Activated T-helper 9 cell treated with anti-CD3 and anti-CD28 coated beads, Interleukin-2, amount 50 U/mL, for 16 hours (primary cell): Measurements from ENCODE around the gene C16orf78.

Experiments
- DNase-seq: peaks from one replicate; pipeline ENCODE4 v3.0.0-alpha.2; 2020; ENCODE audit warnings: low read depth

The C16orf78 gene, protein sequence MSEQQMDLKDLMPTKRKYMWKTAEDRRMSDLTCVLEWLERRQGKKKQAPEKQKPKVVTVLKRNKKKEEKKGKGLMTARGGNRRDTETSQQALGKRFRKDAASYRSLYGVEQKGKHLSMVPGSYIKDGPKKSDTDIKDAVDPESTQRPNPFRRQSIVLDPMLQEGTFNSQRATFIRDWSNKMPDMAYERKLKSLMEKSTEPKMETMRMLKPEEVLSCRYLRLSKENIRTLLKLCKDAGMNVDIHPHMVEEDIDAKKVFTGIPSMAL

DNA sequence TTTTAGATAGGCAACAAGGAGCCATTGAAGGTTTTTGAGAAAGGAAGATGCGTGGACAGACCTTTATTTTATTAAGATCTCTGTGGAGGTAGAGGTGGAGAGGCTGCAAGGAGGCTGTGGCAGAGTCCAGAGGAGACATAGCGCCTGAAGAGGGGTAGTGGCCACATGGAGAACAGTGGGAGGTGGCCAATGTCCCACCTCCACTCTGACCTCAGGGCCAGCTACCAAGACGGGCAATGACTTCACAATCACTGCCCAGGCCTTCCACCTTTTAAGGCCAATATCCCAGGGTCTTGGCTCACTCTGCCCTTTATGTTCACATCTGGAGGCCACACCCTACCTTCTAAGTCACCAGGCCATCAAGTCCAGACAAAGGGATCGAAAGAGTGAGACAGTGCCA lies at the start of gene C16orf78:
TSS of gene C16orf78 (plus strand) at position 301 of the 400 bp plus-strand sequence. CDS start 136 bp downstream, outside the sequence.
- DNase-seq = no peak

- DNase-seq = no peak
These were observed 48.9 kb upstream of the C16orf78 start for GRCh38 chr16:49324703-49325102.

DNA sequence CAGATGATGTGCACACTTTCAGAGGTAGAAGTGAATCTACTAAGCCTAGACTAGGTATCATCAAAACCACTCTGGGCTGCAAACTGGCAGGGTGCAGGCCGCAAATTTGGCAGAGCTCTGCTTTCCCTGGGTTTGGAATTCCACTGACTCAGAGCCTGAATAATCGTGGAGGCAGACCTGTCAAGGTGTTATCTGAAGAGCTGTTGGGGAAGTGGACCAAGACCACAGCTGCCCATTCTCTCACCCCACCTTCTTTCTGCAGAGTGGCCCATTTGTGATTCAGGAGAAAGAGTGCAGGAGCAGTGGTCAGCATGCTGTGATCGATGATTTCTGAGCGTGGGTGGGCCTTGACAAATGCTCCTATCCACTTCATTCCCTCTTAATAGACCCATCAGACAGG lies 46.1 kb upstream of the C16orf78 start:
- DNase-seq = no peak

GRCh38 chr16:49328325-49328724 lies 45.3 kb upstream of the C16orf78 start:
- no peak for DNase-seq

DNA sequence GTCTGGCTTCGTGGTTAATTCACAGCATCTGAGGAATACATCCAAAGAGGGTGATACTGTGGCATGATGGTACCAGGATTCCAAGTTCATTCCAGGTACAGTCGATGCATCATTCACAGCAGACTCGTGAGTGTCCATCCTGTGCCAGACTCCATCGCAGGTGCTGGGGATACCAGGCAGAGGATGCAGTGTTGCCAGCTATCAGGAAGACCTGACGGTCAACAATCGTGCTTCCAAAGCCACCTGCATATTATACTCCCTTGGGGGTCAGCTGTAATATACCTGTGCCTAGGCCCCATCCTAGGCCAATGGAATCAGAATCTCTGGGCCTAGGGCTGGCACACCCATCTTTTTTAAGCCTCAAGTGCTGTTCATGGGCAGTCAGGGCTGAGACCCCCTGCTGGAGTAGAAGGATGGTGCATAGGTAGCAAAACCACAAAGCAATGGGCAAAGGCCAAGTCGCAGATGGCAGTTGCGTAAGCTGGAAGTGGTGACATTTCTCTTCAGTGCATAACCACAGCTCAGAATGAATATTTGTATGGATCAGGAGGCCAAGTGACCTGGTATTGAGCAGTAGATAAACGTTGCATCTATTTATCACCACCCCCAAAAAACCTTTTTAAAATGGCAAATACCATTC lies 42.9 kb upstream of the C16orf78 start:
- no peak for DNase-seq

GRCh38 chr16:49332589-49333258 lies 40.9 kb upstream of the C16orf78 start:
- no peak for DNase-seq

DNA sequence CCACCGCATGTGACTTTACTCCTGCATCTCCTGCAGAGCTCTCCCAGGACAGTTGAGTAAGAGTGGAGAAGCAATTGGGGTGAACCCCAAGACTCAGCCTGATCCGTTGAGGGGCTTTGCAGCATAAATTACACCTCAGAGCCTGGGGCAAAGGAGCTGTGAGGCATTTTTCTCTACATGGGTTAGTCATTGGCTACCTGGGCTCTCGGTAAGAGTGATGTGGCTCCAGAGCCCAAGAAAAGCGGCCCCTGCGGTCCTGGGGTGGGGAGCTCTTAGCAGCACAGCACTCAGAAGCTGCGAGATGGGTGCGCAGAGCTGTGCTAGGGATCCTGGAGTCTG lies 40.4 kb upstream of the C16orf78 start:
- no peak for DNase-seq

DNA sequence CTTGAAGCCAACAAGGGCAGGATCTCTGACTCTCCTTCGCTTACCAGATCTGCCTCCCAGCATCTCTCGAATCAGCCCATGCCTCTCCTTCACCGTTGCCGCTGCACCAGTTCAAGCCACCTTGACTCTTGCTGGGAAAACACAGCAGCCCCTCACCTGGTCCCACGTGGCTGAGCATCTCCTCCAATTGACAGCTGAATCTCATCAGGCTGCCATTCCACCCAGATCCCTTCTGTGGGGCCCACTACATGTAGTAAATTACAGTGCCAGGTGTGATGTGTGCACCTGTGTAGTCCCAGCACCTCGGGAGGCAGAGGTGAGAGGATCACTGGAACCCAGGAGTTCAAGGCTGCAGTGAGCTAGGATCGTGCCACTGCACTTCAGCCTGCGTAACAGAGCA lies 37.8 kb upstream of the C16orf78 start:
- DNase-seq = no peak

GRCh38 chr16:49336581-49336980 lies 37.0 kb upstream of the C16orf78 start:
- DNase-seq = no peak

- no peak for DNase-seq
These were observed 35.7 kb upstream of the C16orf78 start for GRCh38 chr16:49337814-49338350.

DNA sequence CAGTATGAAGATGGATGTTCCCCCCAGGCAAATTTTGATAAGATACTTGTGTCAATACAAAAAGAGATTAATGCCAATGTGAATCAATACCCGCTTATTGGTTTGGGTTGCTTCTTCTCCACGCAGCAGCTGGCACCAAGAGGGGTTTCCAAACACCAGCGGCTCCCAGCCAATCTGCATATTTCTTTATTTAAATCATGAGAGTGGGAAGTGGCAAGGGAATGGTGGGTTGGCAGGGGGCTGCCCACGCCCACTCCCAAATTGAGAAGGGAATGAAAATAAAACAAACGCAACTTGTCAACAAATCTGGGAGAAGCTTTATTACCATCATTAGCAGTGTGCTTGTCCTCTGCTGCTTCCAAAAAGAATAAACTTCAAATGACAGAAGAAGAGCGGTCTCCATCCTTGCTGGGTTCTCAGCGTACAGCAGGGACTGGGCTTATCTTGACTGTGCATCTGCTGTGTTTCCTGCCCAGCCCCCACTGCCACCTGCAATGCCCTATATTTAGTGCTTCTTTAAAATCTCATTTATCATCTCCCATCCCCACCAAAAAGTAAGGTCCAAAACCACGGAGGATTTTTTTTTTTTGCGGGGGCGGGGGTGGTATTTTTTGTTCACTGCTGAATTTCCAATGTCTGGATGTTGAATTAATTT lies 34.9 kb upstream of the C16orf78 start:
- DNase-seq = no peak

GRCh38 chr16:49340466-49340865 lies 33.1 kb upstream of the C16orf78 start:
- DNase-seq = no peak

GRCh38 chr16:49341706-49342105 lies 31.9 kb upstream of the C16orf78 start:
- DNase-seq = no peak

GRCh38 chr16:49342336-49343265 lies 31.0 kb upstream of the C16orf78 start:
- no peak for DNase-seq

DNA sequence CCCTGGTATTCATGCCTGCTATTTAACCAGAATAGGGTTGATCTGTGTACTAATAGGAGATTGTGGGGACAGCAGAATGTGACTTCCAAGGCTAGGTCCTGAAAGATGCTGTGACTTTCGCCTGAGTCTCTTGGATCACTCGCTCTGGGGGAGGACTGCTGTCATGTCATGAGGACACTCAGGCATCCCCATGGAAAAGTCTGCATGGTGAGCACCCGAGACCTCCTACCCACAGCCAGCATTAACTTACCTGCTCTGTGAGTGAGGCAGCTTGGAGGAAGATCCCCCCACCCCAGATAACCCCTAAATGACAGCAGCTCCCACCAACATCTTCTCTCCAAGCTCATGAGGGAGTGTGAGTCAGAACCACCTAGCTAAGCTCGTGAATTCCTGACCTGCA lies 30.3 kb upstream of the C16orf78 start:
- no peak for DNase-seq

DNA sequence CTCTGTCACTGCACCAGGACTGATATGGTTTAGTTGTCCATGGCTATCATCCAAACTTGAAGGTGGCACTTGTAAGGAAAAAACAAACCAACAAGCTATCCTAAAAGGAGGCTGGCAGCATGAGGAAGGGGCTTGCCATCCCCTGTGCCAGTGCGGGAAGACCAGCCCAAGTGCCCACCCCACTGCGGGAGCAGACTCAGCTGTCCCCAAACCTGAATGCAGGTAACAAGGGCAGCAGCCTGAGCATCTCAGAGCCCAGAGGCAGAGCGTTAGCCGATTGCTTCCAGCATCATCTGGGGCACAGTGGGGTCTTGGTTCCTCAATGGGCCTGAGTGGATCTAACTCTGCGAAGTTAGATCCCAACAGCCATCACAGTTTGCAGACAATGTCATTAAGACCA lies 29.2 kb upstream of the C16orf78 start:
- no peak for DNase-seq

- no peak for DNase-seq
These were observed 27.8 kb upstream of the C16orf78 start for GRCh38 chr16:49345829-49346228.

- DNase-seq = no peak
These were observed 27.1 kb upstream of the C16orf78 start for GRCh38 chr16:49346459-49346858.

DNA sequence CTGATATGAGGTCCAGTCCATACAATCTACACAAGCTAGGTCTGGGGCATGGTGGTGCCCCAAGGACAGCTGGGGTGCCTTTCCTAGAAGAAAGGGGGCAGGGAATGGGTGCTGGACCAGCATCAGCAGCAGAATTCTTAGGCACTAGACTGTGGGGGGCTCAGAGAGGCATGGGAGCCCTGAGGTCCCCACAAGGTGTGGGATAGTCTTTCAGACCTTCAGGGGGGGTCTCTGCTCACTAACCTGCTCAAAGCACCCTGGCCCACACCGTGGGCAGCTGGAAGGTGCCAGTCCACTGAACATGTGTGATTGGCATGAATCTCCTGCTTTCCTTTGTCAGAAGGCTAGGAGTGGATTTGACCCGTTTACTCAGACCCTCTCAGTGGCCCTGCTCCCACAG lies 26.1 kb upstream of the C16orf78 start:
- DNase-seq = no peak

GRCh38 chr16:49348408-49349176 lies 25.0 kb upstream of the C16orf78 start:
- DNase-seq = no peak
